NCI-H226 (cell line): Measurements from ENCODE around the gene TWSG1.
"Not testable (repeated sequence)": the region's sequence is repeated elsewhere in the genome, so short reads cannot be mapped to it uniquely, and the experiment has no call there.

Experiments used
- DNase-seq: peaks from one replicate; pipeline ENCODE4 v3.0.0-alpha.2; 2015

The TWSG1 gene

DNA sequence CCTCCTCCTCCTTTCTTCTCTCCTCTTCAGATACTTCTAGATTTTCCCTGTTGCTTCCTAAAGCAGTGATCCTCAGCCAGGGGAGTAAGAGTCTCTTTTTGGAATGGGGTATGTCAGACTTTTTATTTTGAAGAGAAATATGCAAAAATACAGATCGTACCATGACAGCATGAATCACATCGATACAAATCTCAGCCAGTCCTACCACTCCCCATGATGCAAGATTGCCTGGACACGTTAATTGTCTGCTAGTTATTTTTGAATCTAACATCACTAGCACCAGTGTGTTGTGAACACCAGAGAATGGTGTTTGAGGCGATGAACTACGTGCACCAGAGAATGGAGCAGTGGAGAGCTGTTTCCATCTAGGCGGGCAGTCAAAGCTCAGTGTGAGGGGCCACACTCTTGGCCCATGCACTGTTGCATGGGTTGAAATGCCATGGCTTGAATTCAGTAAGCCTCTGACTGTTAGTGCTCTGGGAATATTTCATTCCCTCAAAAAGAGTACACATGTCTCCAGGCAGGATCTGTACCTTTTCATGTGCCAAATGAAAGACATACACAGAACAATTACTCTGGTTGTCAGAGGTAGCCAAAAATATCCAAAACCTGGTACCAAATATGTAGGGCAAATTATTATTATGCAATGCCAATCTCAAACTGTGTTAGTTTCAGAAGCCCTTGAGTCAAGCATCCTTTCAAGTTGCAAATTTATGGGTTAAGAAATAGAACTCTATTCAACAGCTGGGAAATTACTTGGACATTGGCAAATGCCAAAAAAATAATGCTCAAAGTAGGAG, 94.5 kb downstream of the TWSG1 start:
- no peak for DNase-seq

DNA sequence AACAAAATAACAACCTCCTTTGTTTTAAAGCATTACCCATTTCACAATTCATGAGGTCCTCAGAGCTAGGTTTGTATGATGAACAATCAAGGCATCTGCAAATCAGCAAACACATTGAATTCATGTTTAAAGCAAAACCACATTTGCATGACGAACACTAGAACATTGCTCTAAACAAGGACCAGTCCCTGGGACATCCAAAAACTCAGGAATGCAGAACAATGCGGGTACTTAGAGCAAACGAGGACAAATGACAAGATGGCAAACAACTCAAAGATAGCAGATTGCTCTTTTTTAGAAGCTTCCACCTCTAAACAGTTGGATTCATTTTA, 95.1 kb downstream of the TWSG1 start:
- DNase-seq: no peak

DNA sequence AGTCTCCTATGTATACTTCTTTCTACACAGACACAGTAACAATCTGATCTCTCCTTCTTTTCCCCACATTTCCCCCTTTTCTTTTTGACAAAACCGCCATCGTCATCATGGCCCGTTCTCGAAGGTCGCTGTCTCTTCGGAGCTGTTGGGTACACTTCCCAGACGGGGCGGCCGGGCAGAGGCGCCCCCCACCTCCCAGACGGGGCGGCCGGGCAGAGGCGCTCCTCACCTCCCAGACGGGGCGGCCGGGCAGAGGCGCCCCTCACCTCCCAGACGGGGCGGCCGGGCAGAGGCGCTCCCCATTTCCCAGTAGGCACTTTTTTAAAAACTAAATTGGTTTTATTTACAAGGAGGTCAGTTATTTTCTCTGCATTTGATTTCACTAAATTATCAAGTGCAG, 95.7 kb downstream of the TWSG1 start:
- DNase-seq: not testable (repeated sequence)

DNA sequence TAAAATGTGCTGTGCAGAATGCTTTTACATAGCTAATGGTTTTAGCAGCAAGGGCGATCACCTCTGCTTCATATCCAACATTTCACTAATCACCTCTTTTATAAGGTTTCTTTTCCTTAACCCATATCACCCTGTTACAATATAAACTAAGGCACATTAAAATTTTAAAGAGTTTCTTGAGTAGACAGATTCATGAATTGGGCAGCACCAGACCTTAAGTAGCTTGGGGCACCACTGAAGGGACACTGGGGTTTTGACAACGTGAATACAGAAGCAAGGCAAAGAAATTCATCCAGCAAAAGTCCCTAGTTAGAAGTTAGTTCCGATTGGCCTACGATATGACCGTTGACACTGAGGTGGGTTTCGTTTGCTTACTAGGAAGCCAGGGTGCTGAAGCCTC, 96.7 kb downstream of the TWSG1 start:
- no peak for DNase-seq

DNA sequence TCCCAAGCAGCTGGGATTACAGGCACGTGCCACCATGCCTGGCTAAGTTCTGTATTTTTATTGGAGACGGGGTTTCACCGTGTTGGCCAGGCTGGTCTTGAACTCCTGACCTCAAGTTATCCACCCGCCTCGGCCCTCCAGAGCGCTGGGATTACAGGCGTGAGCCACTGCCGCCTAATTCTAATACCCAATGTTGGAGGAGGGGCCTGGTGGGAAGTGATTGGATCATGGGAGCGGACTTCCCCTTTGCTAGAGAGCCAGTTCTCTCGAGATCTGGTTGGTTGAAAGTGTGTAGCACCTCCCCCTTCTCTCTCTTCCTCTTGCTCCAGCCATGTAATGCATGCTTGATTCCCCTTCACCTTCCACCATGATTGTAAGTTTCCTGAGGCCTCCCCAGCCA, 98.5 kb downstream of the TWSG1 start:
- DNase-seq: not testable (repeated sequence)

DNA sequence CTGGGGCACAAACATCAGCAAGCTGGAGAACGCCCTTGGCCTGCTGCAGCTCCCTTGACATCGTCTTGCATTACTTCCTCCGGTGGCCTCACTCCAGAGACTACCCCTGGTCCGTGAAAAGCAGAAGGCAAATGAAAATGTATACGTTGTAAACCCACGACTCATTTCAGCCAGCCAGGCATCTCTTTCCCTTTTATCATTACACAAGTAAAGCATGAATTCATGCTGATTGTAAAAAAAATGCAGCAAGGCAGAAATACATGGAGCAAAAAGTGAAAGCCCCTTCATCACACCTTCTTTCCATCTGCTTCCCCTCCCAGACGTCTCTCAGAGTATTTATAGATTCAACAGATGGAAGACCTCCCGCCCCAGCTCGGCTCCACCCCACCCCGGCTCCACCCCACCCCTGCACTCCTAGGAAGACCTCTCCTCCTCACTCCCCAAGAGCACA, 99.1 kb downstream of the TWSG1 start:
- no peak for DNase-seq

DNA sequence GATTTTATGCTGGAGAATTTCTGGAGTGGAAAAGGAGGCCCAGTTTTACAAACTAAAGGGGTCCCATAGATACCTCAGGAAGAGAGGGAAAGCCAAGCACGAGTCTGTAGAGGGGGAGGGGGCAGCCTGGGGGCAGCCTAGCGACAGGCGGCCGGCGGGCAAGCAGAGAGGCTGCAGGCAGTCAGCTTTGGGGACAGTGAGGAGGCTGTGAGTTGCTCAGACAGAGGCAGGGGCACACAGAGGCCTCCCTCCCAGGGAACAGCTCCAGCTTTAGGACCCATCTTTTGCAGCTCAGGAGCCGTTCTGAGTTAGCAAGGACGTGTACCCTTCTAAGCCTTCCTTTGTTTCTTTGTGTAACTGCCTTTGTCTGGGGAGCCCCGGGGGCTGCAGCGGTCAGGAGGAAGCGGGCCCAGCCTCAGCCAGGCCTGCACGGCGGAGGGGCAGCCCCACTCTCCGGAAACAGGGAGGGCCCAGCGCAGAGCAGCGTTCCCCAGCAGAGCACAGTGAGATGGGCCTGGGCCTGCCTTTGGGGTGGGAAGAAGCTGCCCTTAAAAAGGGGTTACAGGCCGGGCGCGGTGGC, 99.6 kb downstream of the TWSG1 start:
- DNase-seq: no peak

DNA sequence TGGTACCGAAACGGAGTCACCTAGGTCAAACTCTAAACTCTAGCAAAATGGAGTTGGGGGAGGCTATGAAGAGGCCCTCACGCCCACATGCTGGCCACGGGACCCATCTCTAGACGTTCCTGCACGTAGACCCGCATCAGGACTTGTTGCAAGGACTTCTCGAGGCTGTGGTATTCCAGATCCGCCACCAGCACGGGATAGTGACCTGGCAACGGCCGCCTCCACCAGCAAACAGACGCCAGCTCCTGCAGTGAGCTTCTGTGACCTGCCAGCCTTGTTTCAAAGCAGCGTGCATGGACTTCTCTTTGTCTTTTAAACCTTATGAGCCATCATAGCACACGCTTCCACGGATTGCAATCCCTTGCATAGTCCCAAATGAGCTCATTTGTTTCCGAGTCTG, 100.5 kb downstream of the TWSG1 start:
- DNase-seq: no peak

DNA sequence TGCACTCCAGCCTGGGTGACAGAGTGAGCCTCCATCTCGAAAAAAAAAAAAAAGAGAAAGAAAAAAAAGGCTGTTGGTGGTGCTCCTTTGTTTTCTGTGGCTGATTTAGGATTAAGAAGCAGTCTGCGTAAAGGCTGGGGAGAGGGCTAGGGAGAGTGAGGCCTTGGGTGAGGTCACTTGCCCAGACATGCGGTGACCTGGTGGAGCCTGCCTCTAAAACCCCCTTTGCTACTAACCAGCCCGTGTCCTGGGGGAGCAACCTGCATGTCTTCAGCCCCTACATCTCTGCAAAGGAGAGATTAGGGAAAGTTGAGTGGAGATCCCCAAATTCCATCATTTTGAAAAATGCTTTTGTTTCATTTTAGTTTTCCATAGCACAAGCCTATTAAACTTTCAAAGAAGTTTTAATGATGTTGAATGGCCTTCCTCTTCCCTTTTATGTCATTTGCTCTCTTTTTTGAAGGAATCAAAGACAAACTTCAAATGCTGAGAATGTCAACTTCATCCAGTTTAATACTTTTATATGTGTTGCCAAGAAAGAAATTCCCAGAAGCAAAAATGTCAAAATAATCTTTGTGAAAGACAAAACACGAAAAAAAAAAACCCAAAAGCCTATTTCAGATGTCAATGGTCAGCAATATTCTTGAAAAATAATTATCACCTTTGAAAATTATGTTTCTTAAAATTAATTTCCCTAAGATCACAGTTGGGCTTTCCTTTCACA, 101.8 kb downstream of the TWSG1 start:
- DNase-seq: no peak

DNA sequence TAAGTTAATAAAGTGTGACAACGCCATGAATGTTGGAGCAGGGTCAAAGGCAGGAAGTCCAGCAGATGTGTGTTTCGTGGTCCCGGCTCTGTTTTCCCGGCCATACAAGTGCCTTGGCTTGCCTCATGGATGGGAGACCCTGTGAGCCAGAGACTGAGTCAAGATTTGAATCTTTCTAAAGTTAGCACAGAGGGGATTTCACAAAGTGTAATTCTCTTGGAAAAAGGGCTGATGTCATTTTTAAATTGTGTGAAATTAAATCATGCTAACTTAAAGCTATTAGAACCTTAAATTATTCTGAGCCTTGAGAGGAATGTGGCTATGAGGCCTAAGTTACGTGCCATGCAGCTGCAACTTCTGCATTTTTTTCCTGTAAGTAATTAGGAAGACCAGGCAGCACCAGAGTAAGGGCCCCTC, 102.5 kb downstream of the TWSG1 start:
- no peak for DNase-seq

DNA sequence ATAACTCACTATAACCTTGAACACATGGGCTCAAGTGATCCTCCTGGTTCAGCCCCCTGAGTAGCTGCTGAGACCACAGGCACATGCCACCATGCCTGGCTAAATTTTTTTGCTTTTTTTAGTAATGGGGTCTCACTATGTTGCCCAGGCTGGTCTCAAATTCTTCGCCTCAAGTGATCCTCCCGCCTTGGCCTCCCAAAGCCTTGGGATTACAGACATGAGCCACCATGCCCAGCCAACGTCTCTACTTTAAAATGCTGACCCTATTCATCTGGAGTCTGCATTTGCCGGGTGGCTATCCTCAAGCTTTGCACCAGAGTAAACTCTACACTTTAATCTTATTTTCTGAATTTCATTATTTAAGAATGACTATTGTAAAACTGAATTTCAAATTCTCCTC, 103.1 kb downstream of the TWSG1 start:
- DNase-seq: no peak

DNA sequence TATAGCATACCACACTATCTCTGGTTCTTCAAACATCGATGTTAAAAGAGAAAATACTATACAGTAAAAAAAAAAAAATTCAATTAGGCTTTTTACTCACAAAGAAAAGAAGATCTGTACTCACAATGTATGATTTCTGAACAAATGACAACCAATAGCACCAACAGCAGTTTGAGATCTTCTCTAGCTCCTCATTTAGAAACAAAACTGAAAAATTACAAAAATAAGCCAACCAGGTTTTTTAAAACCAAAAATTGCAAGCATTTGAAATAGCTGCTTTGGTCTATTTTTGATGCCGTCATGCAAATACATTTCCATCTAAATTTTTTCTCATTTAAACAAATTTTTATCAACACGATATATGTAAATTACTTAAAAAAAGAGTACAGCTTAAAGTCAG, 106.5 kb downstream of the TWSG1 start:
- DNase-seq: no peak

DNA sequence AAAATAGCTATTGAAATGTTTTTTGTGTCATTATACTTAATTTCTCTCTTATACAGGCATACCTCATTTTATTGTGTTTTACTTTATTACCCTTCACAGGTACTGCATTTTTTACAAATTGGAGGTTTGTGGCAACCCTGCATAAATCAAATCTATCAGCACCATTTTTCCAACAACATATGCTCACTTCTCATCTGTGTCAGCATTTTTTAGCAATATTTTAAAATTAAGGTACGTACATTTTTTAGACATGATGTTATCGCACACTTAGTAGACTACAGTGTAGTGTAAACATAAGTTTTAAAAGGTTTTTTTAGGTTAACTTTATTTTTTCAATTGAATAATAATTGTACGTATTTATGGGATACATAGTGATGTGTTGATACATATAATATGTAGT, 110.0 kb downstream of the TWSG1 start:
- no peak for DNase-seq

DNA sequence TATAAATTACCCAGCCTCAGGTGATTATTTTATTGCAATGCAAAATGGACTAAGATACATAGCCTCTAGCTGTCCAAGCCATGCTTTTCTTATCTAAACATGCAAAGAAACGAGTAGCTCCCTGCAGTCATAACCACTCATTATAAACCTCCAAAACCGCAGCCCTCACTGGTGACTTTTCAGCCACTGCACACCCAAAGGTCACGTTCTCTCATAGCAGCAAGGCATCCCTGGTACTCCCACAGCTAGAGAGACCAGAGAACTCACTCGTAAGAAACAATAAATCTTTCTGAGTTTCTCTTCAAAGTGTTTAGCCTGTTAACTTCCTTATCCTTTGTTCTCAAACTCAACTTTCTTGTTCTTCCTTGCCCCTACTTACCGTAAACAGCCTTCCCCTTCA, 112.3 kb downstream of the TWSG1 start:
- DNase-seq: no peak

DNA sequence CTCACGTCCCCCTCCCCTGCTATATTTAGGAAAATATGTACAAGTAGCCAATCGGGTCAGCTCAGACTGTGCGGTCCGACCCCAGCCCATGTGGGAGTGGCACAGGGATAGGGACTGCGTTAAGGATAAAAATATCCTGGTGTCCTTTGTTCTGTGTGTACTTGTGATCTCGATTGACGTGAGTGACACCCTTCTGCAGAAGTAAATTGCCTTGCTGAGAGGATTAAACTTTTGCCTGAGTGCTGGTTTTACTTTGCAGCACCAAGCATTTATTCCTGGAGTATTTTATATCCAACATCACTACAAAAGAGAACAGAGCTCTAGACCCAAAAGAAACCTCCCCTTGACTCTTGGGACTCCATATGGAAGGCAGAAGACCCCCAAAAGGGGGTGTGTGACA, 112.8 kb downstream of the TWSG1 start:
- DNase-seq: no peak

DNA sequence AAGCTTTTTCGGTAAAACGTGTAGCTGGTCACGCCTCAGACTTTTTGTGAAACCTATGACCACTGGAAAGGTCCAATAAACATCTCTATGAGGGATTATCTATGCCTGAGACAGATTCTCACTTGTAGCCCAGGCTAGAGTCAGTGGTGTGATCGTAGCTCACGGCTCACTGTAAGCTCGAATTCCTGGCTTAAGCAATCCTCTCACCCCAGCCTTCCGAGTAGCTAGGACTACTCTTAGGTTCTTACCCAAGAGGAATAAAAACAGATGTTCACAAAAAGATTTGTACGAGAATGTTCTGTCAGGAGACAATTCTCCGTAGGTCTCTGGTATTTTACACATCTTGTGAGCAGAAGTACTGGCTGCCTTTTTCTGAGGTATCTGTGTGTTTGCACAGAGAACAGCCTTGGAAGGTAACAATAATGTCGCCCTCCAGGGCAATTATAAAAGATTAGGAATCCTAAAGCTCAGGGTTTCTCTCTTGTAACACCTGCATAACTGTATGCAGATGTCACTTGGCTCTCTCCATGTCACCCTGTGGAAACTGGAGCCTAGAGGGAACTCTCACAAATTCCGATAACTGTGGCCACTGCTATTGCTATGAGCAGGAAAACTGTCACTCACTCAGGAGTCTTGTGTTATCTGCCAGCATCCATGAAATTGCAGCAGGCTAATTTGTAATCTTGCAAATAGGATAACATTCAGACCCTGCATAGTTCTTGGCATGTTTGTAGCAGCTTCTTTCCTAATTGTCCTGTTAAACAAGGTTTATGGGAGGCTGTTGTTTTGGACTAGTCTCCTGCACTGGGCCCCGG, 115.2 kb downstream of the TWSG1 start:
- DNase-seq: no peak

DNA sequence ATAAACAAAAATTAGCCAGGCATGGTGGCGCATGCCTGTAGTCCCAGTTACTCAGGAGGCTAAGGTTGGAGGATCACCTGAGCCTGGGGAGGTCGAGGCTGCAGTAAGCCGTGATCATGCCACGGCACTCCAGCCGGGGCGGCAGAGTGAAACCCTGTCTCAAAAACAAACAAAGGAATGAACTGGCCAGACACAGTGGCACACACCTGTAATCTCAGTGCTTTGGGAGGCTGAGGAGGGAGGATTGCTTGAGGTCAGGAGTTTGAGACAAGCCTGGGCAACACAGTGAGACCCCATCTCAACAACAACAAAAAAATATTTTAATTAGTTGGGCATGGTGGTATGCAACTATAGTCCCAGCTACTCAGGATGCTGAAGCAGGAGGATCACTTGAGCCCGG, 116.3 kb downstream of the TWSG1 start:
- DNase-seq: not testable (repeated sequence)
